Measurements from ENCODE around the gene MTHFD2. TPM values are rescaled to one million over a fixed set of nuclear protein-coding genes. Genes with fewer than 3 reads are reported as not detected.

The MTHFD2 gene
- total RNA-seq, 1 donor from 2014 or later, result 73.5 TPM

- TF ChIP-seq CTCF (conservative IDR thresholded peaks at IDR 0.05), result no peak
- H3K9me3 Mint-ChIP-seq, result no peaks in the 10 kb centered on the region
- no peak overlapping the region for H3K27ac Mint-ChIP-seq
- H3K4me1 Mint-ChIP-seq (ENCODE audit: unreplicated experiment), result no peaks in the 10 kb centered on the region
- no peak for DNase-seq (ENCODE audit: extremely low spot score, unreplicated experiment)
- H3K4me3 Mint-ChIP-seq, result no peak overlapping the region
- H3K27me3 Mint-ChIP-seq, result no peaks in the 10 kb centered on the region
- no peaks in the 10 kb centered on the region for H3K36me3 Mint-ChIP-seq
Measured at GRCh38 chr2:74233648-74234047, 35.2 kb downstream of the MTHFD2 start.

GRCh38 chr2:74235041-74235440 lies 36.6 kb downstream of the MTHFD2 start:
- no peak for DNase-seq (ENCODE audit: extremely low spot score, unreplicated experiment)
- Mint-ChIP-seq H3K27ac (no peak overlapping the region), H3K36me3 (no peaks in the 10 kb centered on the region), H3K9me3 (no peaks in the 10 kb centered on the region), H3K4me1 (ENCODE audit: unreplicated experiment) (no peaks in the 10 kb centered on the region), H3K27me3 (no peaks in the 10 kb centered on the region), H3K4me3 (no peak overlapping the region)
- no peak for TF ChIP-seq CTCF (conservative IDR thresholded peaks at IDR 0.05)

- Mint-ChIP-seq H3K27ac (no peak overlapping the region), H3K4me1 (ENCODE audit: unreplicated experiment) (no peaks in the 10 kb centered on the region), H3K27me3 (no peaks in the 10 kb centered on the region), H3K4me3 (no peak overlapping the region), H3K9me3 (no peaks in the 10 kb centered on the region), H3K36me3 (no peaks in the 10 kb centered on the region)
- no peak for DNase-seq (ENCODE audit: extremely low spot score, unreplicated experiment)
- TF ChIP-seq CTCF (conservative IDR thresholded peaks at IDR 0.05), result no peak
Measured at GRCh38 chr2:74238879-74239278, 40.5 kb downstream of the MTHFD2 start.

GRCh38 chr2:74239346-74239745 lies 40.9 kb downstream of the MTHFD2 start:
- no peaks in the 10 kb centered on the region for H3K4me1 Mint-ChIP-seq (ENCODE audit: unreplicated experiment)
- no peak overlapping the region for H3K27ac Mint-ChIP-seq
- no peaks in the 10 kb centered on the region for H3K36me3 Mint-ChIP-seq
- DNase-seq (ENCODE audit: extremely low spot score, unreplicated experiment), result no peak
- no peak for TF ChIP-seq CTCF (conservative IDR thresholded peaks at IDR 0.05)
- no peaks in the 10 kb centered on the region for H3K9me3 Mint-ChIP-seq
- H3K4me3 Mint-ChIP-seq, result no peak overlapping the region
- no peaks in the 10 kb centered on the region for H3K27me3 Mint-ChIP-seq

- Mint-ChIP-seq H3K36me3 (no peaks in the 10 kb centered on the region), H3K27ac (no peak overlapping the region), H3K4me3 (no peak overlapping the region), H3K4me1 (ENCODE audit: unreplicated experiment) (no peaks in the 10 kb centered on the region), H3K9me3 (no peaks in the 10 kb centered on the region), H3K27me3 (no peaks in the 10 kb centered on the region)
- no peak for TF ChIP-seq CTCF (conservative IDR thresholded peaks at IDR 0.05)
- no peak for DNase-seq (ENCODE audit: extremely low spot score, unreplicated experiment)
Measured at GRCh38 chr2:74242354-74243071, 44.1 kb downstream of the MTHFD2 start.

All from type B pancreatic cell (in vitro differentiated cells).